Gastroesophageal sphincter (tissue), 3 donors: ENCODE results near the gene VTI1A.

ENCODE experiments used
- CTCF ChIP-seq, 4 experiments: fragments of 200-600 bp in 2 of 4; fragments of 450-650 bp in 2 of 4; sonication (generic) in 1 of 4; IDR thresholded peaks; one replicate each; pipeline ENCODE4 v1.5.1; 2017 to 2019; ENCODE audit warnings: antibody characterized with exemption in 4 of 4, mild to moderate bottlenecking in 2 of 4, moderate library complexity in 2 of 4
- EP300 ChIP-seq: sonication (generic); formaldehyde crosslinking; IDR thresholded peaks from one replicate; pipeline ENCODE4 v1.6.1; 2017; ENCODE audit warnings: antibody characterized with exemption, mild to moderate bottlenecking
- POLR2A ChIP-seq, 2 donors: fragments of 450-650 bp; IDR thresholded peaks; one replicate each; pipeline ENCODE4 v1.6.1; 2017; ENCODE audit warnings: antibody characterized with exemption in 2 of 2, mild to moderate bottlenecking in 2 of 2, moderate library complexity in 1 of 2

- TF ChIP-seq CTCF (IDR thresholded peaks at IDR 0.05), result no peak
- TF ChIP-seq POLR2A (IDR thresholded peaks at IDR 0.05), result no peak
- TF ChIP-seq EP300, result no peak
Measured at GRCh38 chr10:112774210-112774609, 327.2 kb downstream of the VTI1A start.
